ENCODE measurements around the gene TMEM121. TPM values are rescaled to one million over a fixed set of nuclear protein-coding genes. Genes with fewer than 3 reads are reported as not detected.

The TMEM121 gene
- total and polyA plus RNA-seq, 10 of the 15 experiments (the other 5 are each of a cell fraction or from before 2014, with no cell fraction given) = 0.04 to 4.9 (median 1.2) TPM; not detected in 2

- no peak overlapping the region for H3K9ac ChIP-seq (ENCODE audit: control insufficient read depth, insufficient read depth, low read length)
- no peak overlapping the region for H2AFZ ChIP-seq (ENCODE audit: control insufficient read depth, low read depth, low read length)
- H3K4me3 ChIP-seq = no peak overlapping the region
- DNase-seq (ENCODE audit: low read depth, low spot score) (no peak), ATAC-seq (no peak), FAIRE-seq (no peak)
- H3K4me2 ChIP-seq (ENCODE audit: control insufficient read depth, insufficient read depth) = no peak overlapping the region
- POLR2A ChIA-PET = no interaction called here
- TF ChIP-seq ASH2L (IDR thresholded peaks at IDR 0.05; ENCODE audit: borderline replicate concordance, low read depth) (no peak), IKZF1 (conservative IDR thresholded peaks at IDR 0.05) (no peak), TAF1 (IDR thresholded peaks at IDR 0.05; ENCODE audit: borderline replicate concordance, low read depth, low read length) (no peak), POLR2A (IDR thresholded peaks at IDR 0.05; ENCODE audit: low read depth, low read length) (no peak), USF1 (IDR thresholded peaks at IDR 0.05; ENCODE audit: borderline replicate concordance, extremely low read length, insufficient read depth, low read depth, low read length) (no peak), PML (IDR thresholded peaks at IDR 0.05; ENCODE audit: low read length) (no peak), TARDBP (IDR thresholded peaks at IDR 0.05; ENCODE audit: borderline replicate concordance) (no peak), CEBPB (IDR thresholded peaks at IDR 0.05; ENCODE audit: borderline replicate concordance in 1 of 2, low read depth in 2 of 2, low read length in 2 of 2) (no peak), IRF5 (IDR thresholded peaks at IDR 0.05; ENCODE audit: borderline replicate concordance) (no peak), GATAD2B (conservative IDR thresholded peaks at IDR 0.05; ENCODE audit: low read depth) (no peak), E4F1 (IDR thresholded peaks at IDR 0.05; ENCODE audit: borderline replicate concordance, partially characterized antibody) (no peak), MTA3 (IDR thresholded peaks at IDR 0.05; ENCODE audit: borderline replicate concordance, low read length) (no peak)
- no peak overlapping the region for H3K27ac ChIP-seq (ENCODE audit: control insufficient read depth, insufficient read depth)
- in situ Hi-C loops (cut with MboI) = no loop called here
- peaks cover 17% of the 10 kb centered on the region for H3K4me1 ChIP-seq (ENCODE audit: control insufficient read depth, insufficient read depth, low read length)
- peaks cover 4 to 11% of the 10 kb centered on the region in 2 experiments; a peak in 3 of 4 replicates for H3K27me3 ChIP-seq (replicated peaks in 1 of 2; ENCODE audit: control insufficient read depth in 2 of 2, insufficient read depth in 2 of 2, low read length in 1 of 2)
- no peaks in the 10 kb centered on the region for H3K79me2 ChIP-seq (ENCODE audit: control insufficient read depth, insufficient read depth, low read length)
- H3K9me3 ChIP-seq (replicated peaks; ENCODE audit: control insufficient read depth, insufficient read depth, low read length) = no peaks in the 10 kb centered on the region; the same call in 2 of the 3 replicates
- RAD21 ChIA-PET (ENCODE audit: unreplicated experiment) = no interaction called here
- SMC1A ChIA-PET (ENCODE audit: uncharacterized antibody, unreplicated experiment) = no interaction called here
- BruUV-seq (replicated peaks) = no TSS peak
- 11% methylated on average over 34 of the region's 34 CpGs for WGBS (ENCODE audit: insufficient coverage, insufficient replicate concordance, low lambda C conversion rate, missing lambda C conversion rate)
- intact Hi-C loops (cut with micrococcal nuclease; ENCODE audit: unreplicated experiment) = loop anchor here (10.0 kb wide), 1 partner anchor 415 kb away; the partner anchor contains the start of gene GPR132
- H4K20me1 ChIP-seq (ENCODE audit: control insufficient read depth, insufficient read depth) = no peaks in the 10 kb centered on the region
- CTCF ChIA-PET = interaction anchor here (2.2 to 2.9 kb wide), 2 partner anchors 23 to 53 kb away, joined by 8 to 17 read pairs; no protein-coding TSS in a partner anchor
- H3K36me3 ChIP-seq (ENCODE audit: control insufficient read depth in 2 of 2, insufficient read depth in 2 of 2, low read length in 1 of 2) = no peaks in the 10 kb centered on the region
These were observed 46.8 kb upstream of the TMEM121 start for GRCh38 chr14:105479431-105480158.

Measured in GM12878 (cell line).